SK-N-SH (cell line): ENCODE results near the gene AAGAB. TPM values are rescaled to one million over a fixed set of nuclear protein-coding genes. Genes with fewer than 3 reads are reported as not detected.

Experiments
- CTCF ChIA-PET: fragments of 300-600, 350-600 bp; formaldehyde crosslinking; extraction: SDS; loops from one replicate; lab custom pipeline; 2021; lab: Yijun Ruan, JAX
- POLR2A ChIA-PET: fragments of 350-600 bp; sonication (Branson Sonifier 250); formaldehyde crosslinking; extraction: SDS; loops from one replicate; lab custom pipeline; 2020; ENCODE audit warnings: antibody characterized with exemption, inconsistent platforms; lab: Yijun Ruan, JAX
- DNase-seq: peaks from one replicate; pipeline ENCODE4 v3.0.0; 2012
- H2AFZ ChIP-seq: fragments of 200-600 bp; sonication (generic); 2 replicates; pipeline ENCODE4 v1.8.1; 2016; ENCODE audit warnings: antibody characterized with exemption, mild to moderate bottlenecking, low read depth
- H3F3A ChIP-seq: fragments of 200-600 bp; sonication (generic); replicated peaks from 2 replicates; pipeline ENCODE3; 2016; ENCODE audit warnings: antibody characterized with exemption, mild to moderate bottlenecking; ENCODE audit not compliant: insufficient read depth
- H3K27ac ChIP-seq, 2 experiments: fragments of 200-500 bp in 1 of 2; fragments of 200-600 bp in 1 of 2; sonication (Bioruptor generic) in 1 of 2; sonication (generic), shearing (Covaris generic) in 1 of 2; 2 replicates each; pipeline versions ENCODE4 v1.5.1 to v1.6.1; 2014 to 2016; ENCODE audit warnings: low read depth in 2 of 2, inconsistent platforms in 1 of 2, low read length in 1 of 2, mild to moderate bottlenecking in 1 of 2, mixed read lengths in 1 of 2
- H3K27me3 ChIP-seq: fragments of 200-600 bp; sonication (generic), shearing (Covaris generic); 2 replicates; pipeline ENCODE4 v1.6.1; 2016; ENCODE audit warnings: mixed run types; ENCODE audit not compliant: insufficient read depth
- H3K36me3 ChIP-seq, 2 experiments: fragments of 200-500 bp in 1 of 2; fragments of 200-600 bp in 1 of 2; sonication (Bioruptor generic) in 1 of 2; sonication (generic) in 1 of 2; replicated peaks in 1 of 2; 2 replicates each; pipeline versions ENCODE3 to v1.5.1; 2014 to 2016; ENCODE audit warnings: low read length in 1 of 2, mild to moderate bottlenecking in 1 of 2; ENCODE audit not compliant: insufficient read depth in 2 of 2, control insufficient read depth in 1 of 2
- H3K4me1 ChIP-seq, 2 experiments: fragments of 200-500 bp in 1 of 2; fragments of 200-600 bp in 1 of 2; sonication (Bioruptor generic) in 1 of 2; sonication (generic), shearing (Covaris generic) in 1 of 2; 2 replicates each; pipeline versions ENCODE4 v1.5.1 to v1.6.1; 2014 to 2016; ENCODE audit warnings: low read depth in 1 of 2, low read length in 1 of 2, mixed run types in 1 of 2; ENCODE audit not compliant: insufficient read depth in 2 of 2, control insufficient read depth in 1 of 2
- H3K4me2 ChIP-seq: fragments of 200-600 bp; sonication (generic), shearing (Covaris generic); 2 replicates; pipeline ENCODE4 v1.6.1; 2017; ENCODE audit warnings: mixed run types
- H3K4me3 ChIP-seq, 2 experiments: fragments of 200-500 bp in 1 of 2; fragments of 200-600 bp in 1 of 2; sonication (Bioruptor generic) in 1 of 2; sonication (generic), shearing (Covaris generic) in 1 of 2; 2 replicates each; pipeline versions ENCODE4 v1.5.1 to v1.8.1; 2014 to 2016; ENCODE audit warnings: low read depth in 2 of 2, inconsistent platforms in 1 of 2, low read length in 1 of 2, mild to moderate bottlenecking in 1 of 2, mixed read lengths in 1 of 2, moderate library complexity in 1 of 2
- H3K79me2 ChIP-seq: fragments of 200-600 bp; sonication (generic); 2 replicates; pipeline ENCODE4 v1.8.1; 2017; ENCODE audit warnings: mild to moderate bottlenecking; ENCODE audit not compliant: insufficient read depth
- H3K9ac ChIP-seq: fragments of 200-600 bp; sonication (generic); 2 replicates; pipeline ENCODE4 v1.6.1; 2017; ENCODE audit warnings: mixed run types
- H3K9me2 ChIP-seq: fragments of 200-600 bp; sonication (generic); 2 replicates; pipeline ENCODE4 v1.6.1; 2017; ENCODE audit warnings: mixed run types
- H3K9me3 ChIP-seq: fragments of 200-600 bp; sonication (generic); 2 replicates; pipeline ENCODE4 v1.6.1; 2017; ENCODE audit warnings: mixed run types, mild to moderate bottlenecking, moderate library complexity
- H4K20me1 ChIP-seq: fragments of 200-600 bp; sonication (generic); 2 replicates; pipeline ENCODE4 v1.6.1; 2017; ENCODE audit warnings: mild to moderate bottlenecking, mixed run types; ENCODE audit not compliant: insufficient read depth
- CHD2 ChIP-seq: fragments of 150-350 bp; IDR thresholded peaks from 2 replicates; pipeline ENCODE4 v1.6.1; 2018; ENCODE audit warnings: low read length; ENCODE audit not compliant: partially characterized antibody
- ELF1 ChIP-seq: IDR thresholded peaks from 2 replicates; pipeline ENCODE4 v1.4.0; 2012
- EZH2phosphoT487 ChIP-seq: fragments of 200-600 bp; sonication (generic); IDR thresholded peaks from 2 replicates; pipeline ENCODE4 v1.6.1; 2017; ENCODE audit warnings: low read depth, mixed run types, mild to moderate bottlenecking, antibody characterized with exemption, moderate library complexity, borderline replicate concordance
- FOXJ3 ChIP-seq: sonication (generic); formaldehyde crosslinking; IDR thresholded peaks from 2 replicates; pipeline ENCODE4 v1.5.1; 2020; ENCODE audit warnings: mild to moderate bottlenecking, missing genetic modification reagents
- GABPA ChIP-seq: IDR thresholded peaks from 2 replicates; pipeline ENCODE4 v1.4.0; 2012; ENCODE audit warnings: low read depth, mild to moderate bottlenecking
- GATA2 ChIP-seq: sonication (generic); formaldehyde crosslinking; IDR thresholded peaks from 2 replicates; pipeline ENCODE4 v1.5.0; 2020; ENCODE audit warnings: mild to moderate bottlenecking, missing genetic modification reagents
- MXI1 ChIP-seq: IDR thresholded peaks from 2 replicates; pipeline ENCODE4 v1.6.1; 2012; ENCODE audit warnings: mild to moderate bottlenecking, low read depth, low read length, improper control_type of control experiment
- NRF1 ChIP-seq: IDR thresholded peaks from 2 replicates; pipeline ENCODE4 v1.6.1; 2012; ENCODE audit warnings: low read depth, mild to moderate bottlenecking, low read length
- RCOR1 ChIP-seq: fragments of 150-350 bp; IDR thresholded peaks from 2 replicates; pipeline ENCODE4 v1.6.1; 2017; ENCODE audit warnings: antibody characterized with exemption, low read length
- SIN3A ChIP-seq: IDR thresholded peaks from 2 replicates; pipeline ENCODE4 v1.6.1; 2012; ENCODE audit warnings: low read depth, mild to moderate bottlenecking, low read length, moderate library complexity, borderline replicate concordance
- TCF12 ChIP-seq: IDR thresholded peaks from 2 replicates; pipeline ENCODE4 v1.4.0; 2012
- WGBS: methylation state at CpG from one replicate; pipeline ENCODE4 v1.1.6; 2017; ENCODE audit warnings: low lambda C conversion rate; 5-methylcytosine and 5-hydroxymethylcytosine counted together
- polyA plus RNA-seq, 3 experiments: library from polyadenylated mRNA; depleted of rRNA; stranded (reverse); fragments of >200 nt; gene quantifications; 2 replicates each; pipeline ENCODE4 v1.2.3, GENCODE V29; 2012
- TF ChIP-seq, protein P1 (sequence below): IDR thresholded peaks from 2 replicates; pipeline ENCODE4 v1.4.0; 2012; ENCODE audit warnings: low read depth, borderline replicate concordance
- TF ChIP-seq, protein P2 (sequence below): IDR thresholded peaks from 2 replicates; pipeline ENCODE4; 2012
- TF ChIP-seq, protein P3 (sequence below): fragments of 150-350 bp; IDR thresholded peaks from 2 replicates; pipeline ENCODE4 v1.6.1; 2016; ENCODE audit warnings: mild to moderate bottlenecking, low read depth, low read length
- TF ChIP-seq, protein P4 (sequence below): IDR thresholded peaks from 2 replicates; pipeline ENCODE4 v1.6.1; 2012; ENCODE audit warnings: mild to moderate bottlenecking, low read depth, low read length, moderate library complexity

The AAGAB gene
- polyA plus RNA-seq, 1 of the 3 experiments (the other 2 are of a cell fraction): 24.9 TPM

GRCh38 chr15:67210555-67211168 lies 43.8 kb downstream of the AAGAB start:
- Histone ChIP-seq H3K79me2 (no peaks in the 10 kb centered on the region), H4K20me1 (no peaks in the 10 kb centered on the region), H3K4me3 (no peak overlapping the region), H3K36me3 (peaks cover 32 to 40% of the 10 kb centered on the region in 2 experiments), H3F3A (peaks cover 7% of the 10 kb centered on the region), H3K4me2 (no peak overlapping the region), H3K27me3 (no peaks in the 10 kb centered on the region), H2AFZ (no peak overlapping the region), H3K9me3 (no peaks in the 10 kb centered on the region), H3K9me2 (no peaks in the 10 kb centered on the region), H3K9ac (no peak overlapping the region), H3K4me1 (peaks cover 0 to 9% of the 10 kb centered on the region in 2 experiments; a peak in 1 of 4 replicates), H3K27ac (no peak overlapping the region)
- TF ChIP-seq, protein P1, sequence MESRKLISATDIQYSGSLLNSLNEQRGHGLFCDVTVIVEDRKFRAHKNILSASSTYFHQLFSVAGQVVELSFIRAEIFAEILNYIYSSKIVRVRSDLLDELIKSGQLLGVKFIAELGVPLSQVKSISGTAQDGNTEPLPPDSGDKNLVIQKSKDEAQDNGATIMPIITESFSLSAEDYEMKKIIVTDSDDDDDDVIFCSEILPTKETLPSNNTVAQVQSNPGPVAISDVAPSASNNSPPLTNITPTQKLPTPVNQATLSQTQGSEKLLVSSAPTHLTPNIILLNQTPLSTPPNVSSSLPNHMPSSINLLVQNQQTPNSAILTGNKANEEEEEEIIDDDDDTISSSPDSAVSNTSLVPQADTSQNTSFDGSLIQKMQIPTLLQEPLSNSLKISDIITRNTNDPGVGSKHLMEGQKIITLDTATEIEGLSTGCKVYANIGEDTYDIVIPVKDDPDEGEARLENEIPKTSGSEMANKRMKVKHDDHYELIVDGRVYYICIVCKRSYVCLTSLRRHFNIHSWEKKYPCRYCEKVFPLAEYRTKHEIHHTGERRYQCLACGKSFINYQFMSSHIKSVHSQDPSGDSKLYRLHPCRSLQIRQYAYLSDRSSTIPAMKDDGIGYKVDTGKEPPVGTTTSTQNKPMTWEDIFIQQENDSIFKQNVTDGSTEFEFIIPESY: no peak
- TF ChIP-seq MXI1: no peak
- TF ChIP-seq GATA2: no peak
- TF ChIP-seq TCF12: no peak
- no peak for TF ChIP-seq GABPA
- TF ChIP-seq RCOR1: no peak
- no peak for TF ChIP-seq CHD2
- POLR2A ChIA-PET: no interaction called here
- DNase-seq: no peak
- CTCF ChIA-PET: no interaction called here
- 97% methylated on average over 5 of the region's 5 CpGs for WGBS

DNA sequence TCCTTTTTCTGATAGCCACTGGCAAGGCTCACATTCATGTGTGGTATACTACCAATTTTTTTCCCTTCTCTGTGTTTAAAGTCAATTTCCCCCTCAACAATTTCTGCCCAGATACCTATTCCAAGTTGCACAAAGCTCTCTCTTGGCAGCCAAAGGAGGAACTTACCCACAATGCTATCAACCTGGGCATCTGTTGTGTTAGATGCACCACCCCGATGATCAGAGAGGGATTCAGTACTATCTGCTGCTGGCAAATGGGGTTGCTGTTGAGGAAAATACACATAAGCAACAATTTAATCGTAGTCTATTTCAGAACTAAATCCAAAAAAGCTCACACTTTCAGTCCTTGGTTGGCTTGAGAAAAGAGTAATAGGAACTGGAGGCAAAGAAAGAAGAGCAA lies 46.1 kb downstream of the AAGAB start:
- Histone ChIP-seq H3K36me3 (peaks cover 48 to 49% of the 10 kb centered on the region in 2 experiments), H3K4me3 (no peak overlapping the region), H3K9me3 (no peaks in the 10 kb centered on the region), H3K79me2 (no peaks in the 10 kb centered on the region), H3K27me3 (no peaks in the 10 kb centered on the region), H3K4me2 (no peak overlapping the region), H3K4me1 (peaks cover 0 to 8% of the 10 kb centered on the region in 2 experiments; a peak in 1 of 4 replicates), H3K9me2 (no peaks in the 10 kb centered on the region), H4K20me1 (no peaks in the 10 kb centered on the region), H3K27ac (no peak overlapping the region), H3K9ac (no peak overlapping the region), H3F3A (peaks cover 5% of the 10 kb centered on the region), H2AFZ (no peak overlapping the region)
- ChIA-PET CTCF (no interaction called here), POLR2A (no interaction called here)
- 93% methylated on average over 2 of the region's 2 CpGs for WGBS
- no peak for DNase-seq
- TF ChIP-seq, protein P1: no peak
- TF ChIP-seq NRF1 (no peak), EZH2phosphoT487 (no peak), ELF1 (no peak), SIN3A (no peak), FOXJ3 (CRISPR knock-in tag) (no peak), RCOR1 (no peak)
- TF ChIP-seq, protein P2, sequence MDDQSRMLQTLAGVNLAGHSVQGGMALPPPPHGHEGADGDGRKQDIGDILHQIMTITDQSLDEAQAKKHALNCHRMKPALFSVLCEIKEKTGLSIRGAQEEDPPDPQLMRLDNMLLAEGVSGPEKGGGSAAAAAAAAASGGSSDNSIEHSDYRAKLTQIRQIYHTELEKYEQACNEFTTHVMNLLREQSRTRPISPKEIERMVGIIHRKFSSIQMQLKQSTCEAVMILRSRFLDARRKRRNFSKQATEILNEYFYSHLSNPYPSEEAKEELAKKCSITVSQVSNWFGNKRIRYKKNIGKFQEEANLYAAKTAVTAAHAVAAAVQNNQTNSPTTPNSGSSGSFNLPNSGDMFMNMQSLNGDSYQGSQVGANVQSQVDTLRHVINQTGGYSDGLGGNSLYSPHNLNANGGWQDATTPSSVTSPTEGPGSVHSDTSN: no peak
- TF ChIP-seq, protein P3, sequence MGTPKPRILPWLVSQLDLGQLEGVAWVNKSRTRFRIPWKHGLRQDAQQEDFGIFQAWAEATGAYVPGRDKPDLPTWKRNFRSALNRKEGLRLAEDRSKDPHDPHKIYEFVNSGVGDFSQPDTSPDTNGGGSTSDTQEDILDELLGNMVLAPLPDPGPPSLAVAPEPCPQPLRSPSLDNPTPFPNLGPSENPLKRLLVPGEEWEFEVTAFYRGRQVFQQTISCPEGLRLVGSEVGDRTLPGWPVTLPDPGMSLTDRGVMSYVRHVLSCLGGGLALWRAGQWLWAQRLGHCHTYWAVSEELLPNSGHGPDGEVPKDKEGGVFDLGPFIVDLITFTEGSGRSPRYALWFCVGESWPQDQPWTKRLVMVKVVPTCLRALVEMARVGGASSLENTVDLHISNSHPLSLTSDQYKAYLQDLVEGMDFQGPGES: no peak
- TF ChIP-seq, protein P4, sequence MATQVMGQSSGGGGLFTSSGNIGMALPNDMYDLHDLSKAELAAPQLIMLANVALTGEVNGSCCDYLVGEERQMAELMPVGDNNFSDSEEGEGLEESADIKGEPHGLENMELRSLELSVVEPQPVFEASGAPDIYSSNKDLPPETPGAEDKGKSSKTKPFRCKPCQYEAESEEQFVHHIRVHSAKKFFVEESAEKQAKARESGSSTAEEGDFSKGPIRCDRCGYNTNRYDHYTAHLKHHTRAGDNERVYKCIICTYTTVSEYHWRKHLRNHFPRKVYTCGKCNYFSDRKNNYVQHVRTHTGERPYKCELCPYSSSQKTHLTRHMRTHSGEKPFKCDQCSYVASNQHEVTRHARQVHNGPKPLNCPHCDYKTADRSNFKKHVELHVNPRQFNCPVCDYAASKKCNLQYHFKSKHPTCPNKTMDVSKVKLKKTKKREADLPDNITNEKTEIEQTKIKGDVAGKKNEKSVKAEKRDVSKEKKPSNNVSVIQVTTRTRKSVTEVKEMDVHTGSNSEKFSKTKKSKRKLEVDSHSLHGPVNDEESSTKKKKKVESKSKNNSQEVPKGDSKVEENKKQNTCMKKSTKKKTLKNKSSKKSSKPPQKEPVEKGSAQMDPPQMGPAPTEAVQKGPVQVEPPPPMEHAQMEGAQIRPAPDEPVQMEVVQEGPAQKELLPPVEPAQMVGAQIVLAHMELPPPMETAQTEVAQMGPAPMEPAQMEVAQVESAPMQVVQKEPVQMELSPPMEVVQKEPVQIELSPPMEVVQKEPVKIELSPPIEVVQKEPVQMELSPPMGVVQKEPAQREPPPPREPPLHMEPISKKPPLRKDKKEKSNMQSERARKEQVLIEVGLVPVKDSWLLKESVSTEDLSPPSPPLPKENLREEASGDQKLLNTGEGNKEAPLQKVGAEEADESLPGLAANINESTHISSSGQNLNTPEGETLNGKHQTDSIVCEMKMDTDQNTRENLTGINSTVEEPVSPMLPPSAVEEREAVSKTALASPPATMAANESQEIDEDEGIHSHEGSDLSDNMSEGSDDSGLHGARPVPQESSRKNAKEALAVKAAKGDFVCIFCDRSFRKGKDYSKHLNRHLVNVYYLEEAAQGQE: no peak
